GM06990 (cell line): ENCODE results near the gene CYSTM1.

Experiments
- DNase-seq: peaks from one replicate; pipeline ENCODE4 v3.0.0-alpha.2; 2011; ENCODE audit not compliant: insufficient read length; ENCODE audit errors: extremely low read depth
- H3K27me3 ChIP-seq: replicated peaks from 2 replicates; pipeline ENCODE4 v1.6.0; 2011; ENCODE audit warnings: low read length; ENCODE audit not compliant: control insufficient read depth, insufficient read depth
- H3K36me3 ChIP-seq: 2 replicates; pipeline ENCODE4 v1.5.1; 2011; ENCODE audit warnings: low read length; ENCODE audit not compliant: control insufficient read depth, insufficient read depth
- H3K4me3 ChIP-seq: replicated peaks from 2 replicates; pipeline ENCODE4 v1.5.1; 2011; ENCODE audit warnings: low read depth, mild to moderate bottlenecking, control low read depth, low read length
- TF ChIP-seq, protein P1 (sequence below): IDR thresholded peaks from 2 replicates; pipeline ENCODE4 v1.5.1; 2011; ENCODE audit warnings: low read length, control low read depth, mild to moderate bottlenecking, inconsistent platforms; ENCODE audit not compliant: insufficient read depth, poor library complexity, severe bottlenecking

Gene CYSTM1

DNA sequence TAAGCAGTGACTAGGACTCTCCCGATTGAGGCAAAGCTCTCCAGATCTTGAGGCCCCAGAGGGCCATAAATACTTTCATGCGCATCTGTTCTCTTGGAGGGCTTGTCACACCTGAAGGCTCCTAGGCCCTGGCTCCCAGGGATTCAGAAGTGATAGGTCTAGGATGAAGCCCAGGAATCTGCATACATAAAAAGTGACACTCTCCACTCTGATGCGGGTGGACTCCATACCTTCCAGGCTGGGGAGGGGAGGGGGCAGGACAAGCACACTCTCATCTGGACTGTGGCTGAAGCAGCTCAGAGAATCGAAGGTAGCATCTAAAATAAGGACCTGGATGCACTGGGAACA is 9.1 kb upstream of the CYSTM1 start:
- Histone ChIP-seq H3K27me3 (no peaks in the 10 kb centered on the region), H3K36me3 (no peaks in the 10 kb centered on the region), H3K4me3 (no peak overlapping the region)
- DNase-seq = no peak
- TF ChIP-seq, protein P1, sequence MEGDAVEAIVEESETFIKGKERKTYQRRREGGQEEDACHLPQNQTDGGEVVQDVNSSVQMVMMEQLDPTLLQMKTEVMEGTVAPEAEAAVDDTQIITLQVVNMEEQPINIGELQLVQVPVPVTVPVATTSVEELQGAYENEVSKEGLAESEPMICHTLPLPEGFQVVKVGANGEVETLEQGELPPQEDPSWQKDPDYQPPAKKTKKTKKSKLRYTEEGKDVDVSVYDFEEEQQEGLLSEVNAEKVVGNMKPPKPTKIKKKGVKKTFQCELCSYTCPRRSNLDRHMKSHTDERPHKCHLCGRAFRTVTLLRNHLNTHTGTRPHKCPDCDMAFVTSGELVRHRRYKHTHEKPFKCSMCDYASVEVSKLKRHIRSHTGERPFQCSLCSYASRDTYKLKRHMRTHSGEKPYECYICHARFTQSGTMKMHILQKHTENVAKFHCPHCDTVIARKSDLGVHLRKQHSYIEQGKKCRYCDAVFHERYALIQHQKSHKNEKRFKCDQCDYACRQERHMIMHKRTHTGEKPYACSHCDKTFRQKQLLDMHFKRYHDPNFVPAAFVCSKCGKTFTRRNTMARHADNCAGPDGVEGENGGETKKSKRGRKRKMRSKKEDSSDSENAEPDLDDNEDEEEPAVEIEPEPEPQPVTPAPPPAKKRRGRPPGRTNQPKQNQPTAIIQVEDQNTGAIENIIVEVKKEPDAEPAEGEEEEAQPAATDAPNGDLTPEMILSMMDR = no peak

DNA sequence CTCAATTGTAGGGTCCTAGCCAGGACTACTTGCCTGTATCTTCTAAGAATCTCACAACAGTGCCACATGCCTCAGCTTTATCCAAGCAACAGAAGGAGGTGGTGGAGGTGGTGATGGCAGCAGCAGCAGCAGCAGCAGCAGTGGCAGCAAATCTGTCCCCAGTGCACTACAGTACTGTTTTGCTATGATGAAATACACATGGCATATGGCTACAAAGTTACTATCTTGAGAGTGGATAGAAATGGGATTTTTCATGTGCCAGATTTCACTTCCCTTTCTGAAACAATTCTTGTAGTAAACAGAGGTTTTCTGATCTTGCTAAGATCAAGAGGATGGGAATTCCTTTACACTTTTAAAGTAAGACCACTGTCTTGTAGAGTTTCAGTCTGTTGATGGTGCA is 8.1 kb upstream of the CYSTM1 start:
- H3K4me3 ChIP-seq = no peak overlapping the region
- DNase-seq = no peak
- TF ChIP-seq, protein P1 = no peak
- no peaks in the 10 kb centered on the region for H3K27me3 ChIP-seq
- no peaks in the 10 kb centered on the region for H3K36me3 ChIP-seq

DNA sequence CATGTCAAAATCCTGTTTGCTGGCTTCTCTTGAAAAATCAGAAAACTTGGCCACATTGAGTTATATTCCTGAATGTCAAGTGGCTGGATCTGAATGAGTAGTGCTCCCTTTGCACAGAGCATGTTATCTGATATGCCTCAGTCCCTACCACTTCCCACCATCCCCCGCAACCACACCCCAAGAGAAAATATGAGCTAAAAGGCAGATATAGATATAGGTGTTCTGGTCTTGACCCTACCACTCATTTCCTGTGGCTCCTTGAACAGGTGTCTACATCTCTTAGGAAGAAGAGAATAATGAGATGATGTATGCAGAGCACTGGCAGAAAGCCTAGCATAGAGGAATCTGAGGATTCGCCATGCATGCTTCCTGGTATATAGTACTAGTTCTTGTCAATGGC is 6.6 kb upstream of the CYSTM1 start:
- H3K27me3 ChIP-seq = no peaks in the 10 kb centered on the region
- TF ChIP-seq, protein P1 = no peak
- H3K36me3 ChIP-seq = no peaks in the 10 kb centered on the region
- no peak for DNase-seq
- no peak overlapping the region for H3K4me3 ChIP-seq

DNA sequence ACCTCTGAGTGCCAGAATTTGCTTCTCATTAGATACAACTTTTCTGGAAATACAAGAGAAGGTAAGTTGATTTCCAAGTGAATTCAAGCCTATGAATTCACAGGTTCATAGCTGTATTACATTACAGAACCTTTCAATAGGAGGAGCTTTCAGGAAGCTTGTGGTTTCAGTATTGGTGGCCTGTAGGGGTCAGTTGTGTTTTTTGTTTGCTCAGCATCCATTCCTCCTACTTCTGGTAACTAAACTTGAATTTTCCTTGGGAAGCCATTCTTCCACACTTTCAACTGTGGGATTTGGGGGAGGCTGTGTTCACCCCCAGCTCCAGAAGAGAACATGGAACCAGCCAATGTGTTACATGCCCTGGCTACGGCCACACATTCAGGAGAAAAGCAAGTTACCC is 5.6 kb upstream of the CYSTM1 start:
- TF ChIP-seq, protein P1 = peak; percentile 27
- Histone ChIP-seq H3K4me3 (no peak overlapping the region), H3K27me3 (no peaks in the 10 kb centered on the region), H3K36me3 (no peaks in the 10 kb centered on the region)
- no peak for DNase-seq

DNA sequence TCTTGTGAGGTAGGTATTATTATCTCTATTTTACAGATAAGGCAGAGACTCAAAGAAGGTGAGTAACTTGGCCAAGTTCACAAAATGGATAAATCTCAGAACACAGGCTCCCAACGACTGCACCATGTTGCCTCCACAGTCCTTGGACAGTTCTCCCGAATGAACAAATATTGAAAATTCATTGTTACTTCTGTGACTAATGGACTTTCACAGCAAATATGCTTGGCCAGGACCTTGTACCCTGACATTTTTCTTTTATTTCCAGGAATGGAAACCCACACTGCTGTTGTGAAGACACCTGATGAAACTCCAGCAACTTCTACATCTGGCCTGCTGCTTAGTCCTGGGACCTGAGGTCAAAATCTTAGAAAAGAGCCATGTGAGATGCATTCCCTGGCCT is 2.5 kb upstream of the CYSTM1 start:
- Histone ChIP-seq H3K4me3 (no peak overlapping the region), H3K27me3 (no peaks in the 10 kb centered on the region), H3K36me3 (no peaks in the 10 kb centered on the region)
- TF ChIP-seq, protein P1 = no peak
- no peak for DNase-seq

DNA sequence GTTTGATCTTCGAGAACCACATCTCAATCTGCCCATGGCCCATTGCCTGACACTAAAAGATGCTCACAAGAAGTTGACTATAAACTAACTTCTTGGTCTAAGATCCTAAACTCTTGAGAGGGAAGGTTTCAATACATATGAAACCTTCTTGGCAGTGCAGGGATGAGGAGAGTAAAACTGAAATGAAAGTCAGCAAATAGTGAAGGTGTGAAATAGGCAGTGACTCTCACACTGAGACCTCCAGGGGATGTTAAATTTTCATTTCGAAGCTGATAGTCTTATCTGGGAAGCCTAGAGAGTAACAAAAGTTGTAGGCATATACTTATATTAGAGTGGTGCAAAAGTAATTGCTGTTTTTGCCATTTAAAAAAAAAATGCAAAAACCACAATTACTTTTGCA is 974 bp upstream of the CYSTM1 start:
- H3K36me3 ChIP-seq = no peaks in the 10 kb centered on the region
- TF ChIP-seq, protein P1 = no peak
- H3K27me3 ChIP-seq = no peaks in the 10 kb centered on the region
- H3K4me3 ChIP-seq = no peak overlapping the region
- no peak for DNase-seq
